Hepatocyte (in vitro differentiated cells): ENCODE data around the gene MPND. TPM values are rescaled to one million over a fixed set of nuclear protein-coding genes. Genes with fewer than 3 reads are reported as not detected.

Source experiments
- DNase-seq: peaks from one replicate; pipeline ENCODE4 v3.0.0-alpha.2; 2016; ENCODE audit warnings: low spot score
- H2AFZ ChIP-seq: fragments of 200-600 bp; sonication (generic); 2 replicates; pipeline ENCODE4 v1.6.0; 2016; ENCODE audit warnings: antibody characterized with exemption, mild to moderate bottlenecking
- H3K27ac ChIP-seq: fragments of 200-600 bp; sonication (generic); 2 replicates; pipeline ENCODE4 v1.5.1; 2016; ENCODE audit warnings: mild to moderate bottlenecking
- H3K27me3 ChIP-seq: fragments of 200-600 bp; sonication (generic); 2 replicates; pipeline ENCODE4 v1.6.1; 2016
- H3K36me3 ChIP-seq: fragments of 200-600 bp; sonication (generic); replicated peaks from 2 replicates; pipeline ENCODE4 v1.5.1; 2016; ENCODE audit warnings: low read depth; ENCODE audit not compliant: insufficient read depth
- H3K4me1 ChIP-seq: fragments of 200-600 bp; sonication (generic); 2 replicates; pipeline ENCODE4 v1.5.1; 2016; ENCODE audit warnings: mild to moderate bottlenecking, moderate library complexity; ENCODE audit not compliant: insufficient read depth
- H3K4me2 ChIP-seq: fragments of 200-600 bp; sonication (generic); 2 replicates; pipeline ENCODE4 v1.6.0; 2016
- H3K4me3 ChIP-seq: fragments of 200-600 bp; sonication (generic); 2 replicates; pipeline ENCODE4 v1.5.1; 2016; ENCODE audit warnings: mild to moderate bottlenecking
- H3K79me2 ChIP-seq: fragments of 200-600 bp; sonication (generic); 2 replicates; pipeline ENCODE4 v1.6.0; 2017; ENCODE audit warnings: mild to moderate bottlenecking
- H3K9me2 ChIP-seq: fragments of 200-600 bp; sonication (generic); replicated peaks from 2 replicates; pipeline ENCODE4 v1.6.0; 2017; ENCODE audit warnings: mild to moderate bottlenecking; ENCODE audit not compliant: insufficient read depth
- H3K9me3 ChIP-seq: fragments of 200-600 bp; sonication (generic); 2 replicates; pipeline ENCODE4 v1.5.1; 2016; ENCODE audit warnings: low read depth, mild to moderate bottlenecking
- H4K20me1 ChIP-seq: fragments of 200-600 bp; sonication (generic); 2 replicates; pipeline ENCODE4 v1.6.0; 2016; ENCODE audit warnings: mild to moderate bottlenecking; ENCODE audit not compliant: insufficient read depth, poor library complexity, severe bottlenecking
- CTCF ChIP-seq: fragments of 200-600 bp; sonication (generic); IDR thresholded peaks from 2 replicates; pipeline ENCODE4 v1.5.1; 2016; ENCODE audit warnings: antibody characterized with exemption, mild to moderate bottlenecking; ENCODE audit not compliant: poor library complexity
- EZH2 ChIP-seq: fragments of 200-600 bp; sonication (generic); IDR thresholded peaks from 2 replicates; pipeline ENCODE4 v1.6.1; 2016; ENCODE audit warnings: antibody characterized with exemption, mild to moderate bottlenecking, borderline replicate concordance
- EZH2phosphoT487 ChIP-seq: fragments of 200-600 bp; sonication (generic); IDR thresholded peaks from one replicate; pipeline ENCODE4 v1.6.1; 2018; ENCODE audit warnings: antibody characterized with exemption, mild to moderate bottlenecking, low read depth, moderate library complexity; ENCODE audit not compliant: unreplicated experiment, severe bottlenecking
- WGBS: methylation state at CpG from one replicate; pipeline ENCODE4 v1.1.6; 2016; ENCODE audit warnings: low lambda C conversion rate; ENCODE audit errors: missing lambda C conversion rate; 5-methylcytosine and 5-hydroxymethylcytosine counted together
- polyA plus RNA-seq: library from polyadenylated mRNA; unstranded; fragments of >200 nt; fragmentation: Nextera tagmentation; extraction: Ambion mirVana; gene quantifications from 2 replicates; pipeline ENCODE4 v1.2.1, GENCODE V29; 2016
- total RNA-seq: library from RNA; depleted of rRNA; stranded (reverse); fragments of >200 nt; gene quantifications from 2 replicates; pipeline ENCODE4 v1.2.3, GENCODE V29; 2014

MPND gene
- total and polyA plus RNA-seq, 2 experiments from 2014 or later = 16.6 to 21.9 TPM

GRCh38 chr19:4310247-4311121 is 32.9 kb upstream of the MPND start:
- no peak for DNase-seq
- Histone ChIP-seq H3K9me3 (no peaks in the 10 kb centered on the region), H3K4me3 (no peak overlapping the region), H3K27me3 (no peaks in the 10 kb centered on the region), H4K20me1 (no peaks in the 10 kb centered on the region), H3K27ac (no peak overlapping the region), H2AFZ (no peak overlapping the region), H3K4me2 (no peak overlapping the region), H3K4me1 (no peaks in the 10 kb centered on the region), H3K9me2 (no peaks in the 10 kb centered on the region), H3K79me2 (no peaks in the 10 kb centered on the region), H3K36me3 (no peaks in the 10 kb centered on the region)
- TF ChIP-seq CTCF (no peak), EZH2phosphoT487 (no peak), EZH2 (no peak)
- 96% methylated on average over 22 of the region's 22 CpGs for WGBS

- H3K27ac ChIP-seq = no peak overlapping the region
- H2AFZ ChIP-seq = no peak overlapping the region
- TF ChIP-seq CTCF = no peak
- no peak for TF ChIP-seq EZH2
- TF ChIP-seq EZH2phosphoT487 = no peak
Observed at GRCh38 chr19:4313847-4314490, 29.4 kb upstream of the MPND start.

DNA sequence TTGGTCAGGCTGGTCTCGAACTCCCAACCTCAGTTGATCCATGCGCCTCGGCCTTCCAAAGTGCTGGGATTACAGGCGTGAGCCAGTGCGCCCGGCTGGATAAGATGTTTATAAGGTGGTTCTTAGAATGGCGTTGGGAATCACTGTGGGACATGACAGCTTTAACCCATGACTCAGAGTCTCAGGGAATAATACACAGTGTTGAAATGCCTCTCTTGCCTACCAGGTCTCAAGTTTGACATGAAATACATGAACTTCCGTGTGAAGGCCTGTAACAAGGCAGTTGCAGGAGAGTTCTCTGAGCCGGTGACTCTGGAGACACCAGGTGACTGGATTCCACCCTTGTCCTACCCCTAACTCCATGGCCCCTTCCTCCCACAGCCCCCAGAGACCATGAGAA is 26.4 kb upstream of the MPND start:
- Histone ChIP-seq H3K36me3 (no peaks in the 10 kb centered on the region), H2AFZ (no peak overlapping the region), H3K4me1 (no peaks in the 10 kb centered on the region), H3K4me2 (no peak overlapping the region), H3K79me2 (no peaks in the 10 kb centered on the region), H3K9me2 (no peaks in the 10 kb centered on the region), H3K27ac (no peak overlapping the region), H3K4me3 (no peak overlapping the region), H4K20me1 (no peaks in the 10 kb centered on the region), H3K9me3 (no peaks in the 10 kb centered on the region), H3K27me3 (no peaks in the 10 kb centered on the region)
- WGBS = 97% methylated on average over 9 of the region's 9 CpGs
- DNase-seq = no peak
- no peak for TF ChIP-seq EZH2phosphoT487
- no peak for TF ChIP-seq CTCF
- no peak for TF ChIP-seq EZH2

More at GRCh38 chr19:4313847-4314490, 29.4 kb upstream of the MPND start:
- WGBS = 91% methylated on average over 12 of the region's 12 CpGs
- Histone ChIP-seq H3K79me2 (no peaks in the 10 kb centered on the region), H3K9me3 (no peaks in the 10 kb centered on the region), H3K9me2 (no peaks in the 10 kb centered on the region), H4K20me1 (no peaks in the 10 kb centered on the region), H3K27me3 (no peaks in the 10 kb centered on the region), H3K4me3 (no peak overlapping the region), H3K36me3 (no peaks in the 10 kb centered on the region), H3K4me2 (no peak overlapping the region), H3K4me1 (no peaks in the 10 kb centered on the region)
- no peak for DNase-seq
